ENCODE results near the gene FSTL5.

Gene FSTL5

GRCh38 chr4:161604516-161605300, 559.1 kb downstream of the FSTL5 start:
- TF ChIP-seq OSR1 (CRISPR knock-in tag; IDR thresholded peaks at IDR 0.05) = no peak
- TF ChIP-seq CREB5 (CRISPR knock-in tag; IDR thresholded peaks at IDR 0.05; ENCODE audit: low read depth) = no peak
- TF ChIP-seq PPARA (CRISPR knock-in tag; IDR thresholded peaks at IDR 0.05; ENCODE audit: borderline replicate concordance) = no peak
- TF ChIP-seq ZNF565 (CRISPR knock-in tag; conservative IDR thresholded peaks at IDR 0.05; ENCODE audit: low read depth) = no peak
- TF ChIP-seq ZFP3 (CRISPR knock-in tag; IDR thresholded peaks at IDR 0.05) = no peak
- no peak for TF ChIP-seq TCF4 (CRISPR knock-in tag; IDR thresholded peaks at IDR 0.05; ENCODE audit: borderline replicate concordance)
- TF ChIP-seq, protein P1, sequence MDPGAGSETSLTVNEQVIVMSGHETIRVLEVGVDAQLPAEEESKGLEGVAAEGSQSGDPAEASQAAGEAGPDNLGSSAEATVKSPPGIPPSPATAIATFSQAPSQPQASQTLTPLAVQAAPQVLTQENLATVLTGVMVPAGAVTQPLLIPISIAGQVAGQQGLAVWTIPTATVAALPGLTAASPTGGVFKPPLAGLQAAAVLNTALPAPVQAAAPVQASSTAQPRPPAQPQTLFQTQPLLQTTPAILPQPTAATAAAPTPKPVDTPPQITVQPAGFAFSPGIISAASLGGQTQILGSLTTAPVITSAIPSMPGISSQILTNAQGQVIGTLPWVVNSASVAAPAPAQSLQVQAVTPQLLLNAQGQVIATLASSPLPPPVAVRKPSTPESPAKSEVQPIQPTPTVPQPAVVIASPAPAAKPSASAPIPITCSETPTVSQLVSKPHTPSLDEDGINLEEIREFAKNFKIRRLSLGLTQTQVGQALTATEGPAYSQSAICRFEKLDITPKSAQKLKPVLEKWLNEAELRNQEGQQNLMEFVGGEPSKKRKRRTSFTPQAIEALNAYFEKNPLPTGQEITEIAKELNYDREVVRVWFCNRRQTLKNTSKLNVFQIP (CRISPR knock-in tag; IDR thresholded peaks at IDR 0.05; ENCODE audit: borderline replicate concordance, low read depth) = no peak
- TF ChIP-seq ZNF70 (CRISPR knock-in tag; IDR thresholded peaks at IDR 0.05) = no peak
- no peak for TF ChIP-seq ESRRG (CRISPR knock-in tag; IDR thresholded peaks at IDR 0.05)
- TF ChIP-seq TOX (CRISPR knock-in tag; IDR thresholded peaks at IDR 0.05; ENCODE audit: borderline replicate concordance) = no peak
- no peak for TF ChIP-seq ZNF8 (CRISPR knock-in tag; IDR thresholded peaks at IDR 0.05)
- TF ChIP-seq ZFP30 (CRISPR knock-in tag; IDR thresholded peaks at IDR 0.05) = no peak
- no peak for TF ChIP-seq CSRNP3 (CRISPR knock-in tag; IDR thresholded peaks at IDR 0.05)
- no peak for TF ChIP-seq GLIS3 (CRISPR knock-in tag; IDR thresholded peaks at IDR 0.05)
- no peak for TF ChIP-seq PATZ1 (CRISPR knock-in tag; IDR thresholded peaks at IDR 0.05; ENCODE audit: borderline replicate concordance)
- TF ChIP-seq ZC3H10 (CRISPR knock-in tag; IDR thresholded peaks at IDR 0.05) = no peak
- TF ChIP-seq ARNTL (CRISPR knock-in tag; IDR thresholded peaks at IDR 0.05; ENCODE audit: borderline replicate concordance, low read depth) = no peak
- no peak for TF ChIP-seq SNAI2 (CRISPR knock-in tag; IDR thresholded peaks at IDR 0.05)
- ATAC-seq = no peak

- TF ChIP-seq, protein P1 (CRISPR knock-in tag; IDR thresholded peaks at IDR 0.05; ENCODE audit: borderline replicate concordance, low read depth) = no peak
- TF ChIP-seq ZFP30 (CRISPR knock-in tag; IDR thresholded peaks at IDR 0.05) (no peak), ZFP3 (CRISPR knock-in tag; IDR thresholded peaks at IDR 0.05) (no peak), ZC3H10 (CRISPR knock-in tag; IDR thresholded peaks at IDR 0.05) (no peak), CSRNP3 (CRISPR knock-in tag; IDR thresholded peaks at IDR 0.05) (no peak), ISL1 (CRISPR knock-in tag; IDR thresholded peaks at IDR 0.05) (no peak), TOX (CRISPR knock-in tag; IDR thresholded peaks at IDR 0.05; ENCODE audit: borderline replicate concordance) (no peak), OSR1 (CRISPR knock-in tag; IDR thresholded peaks at IDR 0.05) (no peak), CREB5 (CRISPR knock-in tag; IDR thresholded peaks at IDR 0.05; ENCODE audit: low read depth) (no peak), RARB (CRISPR knock-in tag; IDR thresholded peaks at IDR 0.05) (no peak)
- TF ChIP-seq, protein P2, sequence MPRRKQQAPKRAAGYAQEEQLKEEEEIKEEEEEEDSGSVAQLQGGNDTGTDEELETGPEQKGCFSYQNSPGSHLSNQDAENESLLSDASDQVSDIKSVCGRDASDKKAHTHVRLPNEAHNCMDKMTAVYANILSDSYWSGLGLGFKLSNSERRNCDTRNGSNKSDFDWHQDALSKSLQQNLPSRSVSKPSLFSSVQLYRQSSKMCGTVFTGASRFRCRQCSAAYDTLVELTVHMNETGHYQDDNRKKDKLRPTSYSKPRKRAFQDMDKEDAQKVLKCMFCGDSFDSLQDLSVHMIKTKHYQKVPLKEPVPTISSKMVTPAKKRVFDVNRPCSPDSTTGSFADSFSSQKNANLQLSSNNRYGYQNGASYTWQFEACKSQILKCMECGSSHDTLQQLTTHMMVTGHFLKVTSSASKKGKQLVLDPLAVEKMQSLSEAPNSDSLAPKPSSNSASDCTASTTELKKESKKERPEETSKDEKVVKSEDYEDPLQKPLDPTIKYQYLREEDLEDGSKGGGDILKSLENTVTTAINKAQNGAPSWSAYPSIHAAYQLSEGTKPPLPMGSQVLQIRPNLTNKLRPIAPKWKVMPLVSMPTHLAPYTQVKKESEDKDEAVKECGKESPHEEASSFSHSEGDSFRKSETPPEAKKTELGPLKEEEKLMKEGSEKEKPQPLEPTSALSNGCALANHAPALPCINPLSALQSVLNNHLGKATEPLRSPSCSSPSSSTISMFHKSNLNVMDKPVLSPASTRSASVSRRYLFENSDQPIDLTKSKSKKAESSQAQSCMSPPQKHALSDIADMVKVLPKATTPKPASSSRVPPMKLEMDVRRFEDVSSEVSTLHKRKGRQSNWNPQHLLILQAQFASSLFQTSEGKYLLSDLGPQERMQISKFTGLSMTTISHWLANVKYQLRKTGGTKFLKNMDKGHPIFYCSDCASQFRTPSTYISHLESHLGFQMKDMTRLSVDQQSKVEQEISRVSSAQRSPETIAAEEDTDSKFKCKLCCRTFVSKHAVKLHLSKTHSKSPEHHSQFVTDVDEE (CRISPR knock-in tag; IDR thresholded peaks at IDR 0.05) = no peak
- ATAC-seq = no peak
Observed at GRCh38 chr4:161601011-161601410, 562.8 kb downstream of the FSTL5 start.

All from SK-N-SH treated with all-trans-retinoic acid at 6 μM for 48 hours (cell line).